AML-193 (cell line): ENCODE data around the gene KSR2.

Experiments
- DNase-seq, 2 experiments: peaks; one replicate each; lab custom pipeline; 2025; lab: John Stamatoyannopoulos, UW

KSR2 gene

DNA sequence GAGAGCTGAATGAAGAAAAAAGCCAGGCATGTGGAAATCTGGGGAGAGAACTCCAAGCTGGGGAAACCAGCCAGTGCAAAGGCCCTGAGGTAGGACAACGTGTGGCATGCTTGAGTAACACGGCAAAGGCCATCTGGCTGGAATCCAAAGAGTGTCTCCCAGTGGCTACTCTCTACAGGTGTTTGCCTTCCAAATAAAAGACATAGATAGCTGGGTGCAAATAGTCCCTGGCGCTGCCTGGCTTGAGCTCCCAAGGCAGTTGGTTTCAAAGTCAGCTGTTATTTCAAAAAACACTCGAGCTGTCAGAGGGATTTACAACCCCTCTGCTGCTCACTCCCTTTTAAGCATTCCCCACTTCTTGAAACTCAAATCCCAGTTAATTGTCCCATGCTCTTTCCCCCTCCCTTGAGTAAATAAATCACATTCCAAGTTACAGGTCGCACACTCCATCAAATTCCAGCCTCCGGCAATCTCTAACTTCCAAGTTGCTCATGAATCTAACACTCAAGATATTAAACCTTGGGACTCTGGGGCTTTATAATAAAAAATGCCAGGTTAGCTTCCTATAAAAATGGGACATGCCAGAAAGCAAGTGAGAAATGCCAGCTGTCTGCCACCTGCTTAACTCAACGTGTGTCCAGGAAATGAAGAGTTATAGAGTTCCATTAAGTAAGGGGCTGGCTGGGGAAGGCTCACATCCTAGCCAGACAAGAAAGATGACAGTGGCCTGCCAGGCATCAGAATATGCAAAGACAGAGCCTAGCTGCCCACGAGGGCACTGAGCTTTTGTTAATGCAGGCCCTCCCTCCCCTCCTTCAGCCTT is 473.7 kb downstream of the KSR2 start:
- DNase-seq, result no peak

DNA sequence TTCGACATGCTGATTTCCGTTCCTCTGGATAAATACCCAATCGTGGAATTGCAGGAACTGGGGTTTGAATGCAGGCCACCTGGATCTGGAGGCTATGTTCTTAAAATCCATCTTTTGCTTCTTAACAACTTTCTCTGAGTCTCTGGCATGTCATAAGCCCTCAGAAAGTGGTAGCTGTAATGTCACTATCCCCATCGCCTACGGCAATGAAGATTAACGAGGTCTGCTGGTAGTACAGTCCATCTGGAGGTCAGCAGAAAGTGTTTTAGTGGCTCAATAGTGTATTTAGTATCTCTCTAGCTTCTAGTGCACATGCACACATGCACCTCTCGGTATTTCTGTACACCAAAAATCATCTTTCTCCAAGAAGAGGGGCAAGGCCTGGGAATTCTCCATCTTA is 477.1 kb downstream of the KSR2 start:
- DNase-seq, result no peak

DNA sequence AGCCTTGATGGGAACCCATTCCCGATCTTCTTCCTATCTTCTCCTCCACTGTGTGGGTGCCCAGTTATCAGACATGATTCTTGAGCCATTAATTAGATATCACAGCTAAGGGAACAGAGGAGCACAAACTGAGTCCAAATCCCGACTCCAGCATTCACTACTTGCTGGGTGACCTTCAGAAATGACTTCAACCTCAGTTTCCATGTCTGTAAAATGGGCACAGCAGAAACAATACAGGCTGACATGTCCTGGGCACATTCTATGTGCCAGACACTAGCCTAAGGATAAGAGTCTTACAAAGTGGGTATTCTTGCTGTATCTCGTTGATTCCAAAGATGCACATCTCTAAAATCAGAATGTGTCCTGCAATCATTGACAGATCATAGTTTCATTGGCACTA is 478.7 kb downstream of the KSR2 start:
- no peak for DNase-seq

DNA sequence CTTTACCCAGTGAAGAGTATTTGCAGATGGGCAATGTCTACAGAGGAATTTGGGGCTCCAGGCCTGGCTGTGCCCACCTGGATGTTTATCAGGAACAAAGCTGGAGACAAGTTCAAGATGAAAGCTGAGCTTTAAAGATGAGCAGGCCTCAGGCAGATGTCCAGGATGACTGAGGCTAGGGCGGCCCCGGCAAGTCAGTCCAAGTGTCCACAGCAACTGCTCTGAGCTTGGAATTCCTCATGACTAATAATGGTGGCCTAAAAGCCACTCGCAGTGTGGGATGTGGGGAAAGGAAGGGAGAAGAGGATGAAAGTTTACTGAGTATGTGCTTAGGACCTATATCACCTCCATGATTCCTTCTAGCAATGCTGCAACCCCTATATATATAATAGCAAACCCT is 479.1 kb downstream of the KSR2 start:
- no peak for DNase-seq

DNA sequence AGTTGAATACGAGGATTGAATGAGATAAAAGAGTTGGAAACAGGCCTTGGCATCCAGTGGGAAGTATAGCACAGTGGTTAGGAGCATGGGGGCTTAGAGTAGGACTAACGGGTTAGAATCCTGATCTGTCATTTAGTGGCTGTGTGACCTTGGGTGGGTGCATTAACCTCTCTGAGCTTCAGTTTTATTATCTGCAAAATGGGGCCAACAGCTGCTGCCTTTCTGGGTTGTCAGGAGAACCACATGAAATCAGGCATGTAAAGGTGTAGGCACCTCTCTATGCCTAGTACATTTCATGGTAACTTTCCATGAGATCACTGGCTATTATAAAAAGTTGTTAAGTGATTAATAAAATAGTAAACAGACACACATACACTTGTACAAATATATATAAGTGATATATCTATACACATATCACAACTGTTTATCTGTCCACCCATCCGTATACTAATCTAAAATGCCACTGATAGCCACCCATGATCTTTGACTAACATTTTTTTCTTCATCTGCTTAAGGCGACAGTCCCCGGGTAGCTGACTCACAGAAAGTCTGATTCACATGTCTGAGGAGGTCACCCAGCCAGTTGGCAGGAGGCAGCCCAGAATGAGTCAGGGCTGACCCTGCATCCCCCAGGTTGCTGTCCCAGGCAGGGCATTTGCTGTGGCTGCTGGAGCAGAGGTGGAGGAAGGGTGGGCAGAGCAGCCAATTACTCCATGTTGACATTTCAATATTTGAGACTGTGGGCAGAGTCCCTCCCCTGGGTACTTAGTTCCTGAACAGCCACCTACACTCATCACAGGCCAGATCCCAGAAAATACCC is 481.7 kb downstream of the KSR2 start:
- no peak for DNase-seq

DNA sequence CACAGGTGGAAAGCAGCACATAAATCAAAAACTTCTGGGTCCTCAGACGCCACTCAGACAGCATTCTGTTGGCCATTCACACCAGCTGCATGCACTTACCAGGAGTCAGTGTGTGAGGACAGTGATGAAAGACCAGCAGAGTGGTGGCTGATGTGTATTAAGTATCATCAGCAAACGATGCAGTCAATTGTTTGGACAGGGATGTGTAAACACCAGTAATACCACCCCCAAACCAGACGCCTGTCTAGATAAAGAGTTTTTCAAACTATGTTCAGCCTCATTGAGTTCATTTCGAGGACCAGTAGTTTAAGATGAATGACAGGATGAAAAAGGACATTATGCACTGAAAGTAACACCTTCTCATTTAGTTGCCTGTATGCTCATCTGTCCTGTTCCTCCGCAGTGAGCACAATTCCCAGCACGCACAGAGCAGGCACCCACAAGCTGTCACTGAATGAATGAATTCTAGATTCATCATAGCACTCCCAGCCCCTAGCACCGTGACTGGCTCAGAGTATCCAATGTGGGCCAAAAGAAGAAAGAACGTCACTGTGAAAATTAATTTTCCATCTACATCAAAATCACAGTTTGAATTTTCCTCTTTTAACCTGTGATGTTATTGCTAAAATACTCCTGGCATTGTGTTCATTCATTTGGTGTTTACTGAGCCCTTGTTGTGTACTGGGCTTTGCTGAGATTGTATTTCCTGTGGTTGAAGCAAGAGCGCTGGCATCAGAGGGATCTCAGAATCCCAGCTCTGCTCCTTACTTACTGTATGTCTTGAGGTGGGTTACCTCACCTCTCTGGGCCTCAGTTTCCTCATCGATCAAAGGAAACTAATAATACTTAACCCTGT is 482.6 kb downstream of the KSR2 start:
- DNase-seq, result no peak

DNA sequence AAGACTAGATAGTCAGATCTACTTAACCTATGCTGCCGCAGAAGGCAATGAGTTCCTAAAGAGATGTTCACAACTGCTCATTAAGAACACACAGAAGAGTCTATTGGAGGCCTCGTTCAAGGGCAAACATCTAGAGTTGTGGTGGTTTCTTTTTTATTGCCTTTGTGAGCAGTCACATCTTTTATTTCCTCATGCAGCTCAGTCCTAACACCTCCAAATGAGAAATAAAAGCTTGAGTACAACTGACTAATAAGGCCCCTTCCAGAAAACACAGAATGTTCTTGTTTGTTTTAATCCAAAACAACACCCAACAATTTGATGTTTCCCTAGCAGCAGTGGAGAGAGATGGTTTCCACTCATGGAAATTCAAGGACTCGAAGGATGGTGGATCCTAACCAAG is 483.9 kb downstream of the KSR2 start:
- DNase-seq, result no peak

DNA sequence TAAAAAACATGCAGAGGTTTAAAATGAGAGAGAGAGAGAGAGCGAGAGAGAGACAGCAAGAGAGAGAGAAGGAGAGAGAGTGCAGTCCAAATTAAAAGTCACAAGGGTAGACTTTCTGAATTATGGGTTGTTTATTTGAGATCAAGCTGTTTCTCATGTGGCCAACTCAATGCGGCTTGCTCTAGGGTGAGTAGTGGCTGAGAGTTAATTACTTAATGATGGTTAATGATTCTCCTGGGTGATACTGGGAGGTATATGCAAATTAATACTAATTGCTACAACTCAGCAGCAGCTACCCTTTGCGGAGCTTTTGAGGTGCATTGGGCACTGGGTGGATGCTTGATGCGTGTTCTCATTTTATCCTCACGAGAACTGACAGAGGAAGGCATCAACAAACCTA is 485.3 kb downstream of the KSR2 start:
- DNase-seq, result no peak

DNA sequence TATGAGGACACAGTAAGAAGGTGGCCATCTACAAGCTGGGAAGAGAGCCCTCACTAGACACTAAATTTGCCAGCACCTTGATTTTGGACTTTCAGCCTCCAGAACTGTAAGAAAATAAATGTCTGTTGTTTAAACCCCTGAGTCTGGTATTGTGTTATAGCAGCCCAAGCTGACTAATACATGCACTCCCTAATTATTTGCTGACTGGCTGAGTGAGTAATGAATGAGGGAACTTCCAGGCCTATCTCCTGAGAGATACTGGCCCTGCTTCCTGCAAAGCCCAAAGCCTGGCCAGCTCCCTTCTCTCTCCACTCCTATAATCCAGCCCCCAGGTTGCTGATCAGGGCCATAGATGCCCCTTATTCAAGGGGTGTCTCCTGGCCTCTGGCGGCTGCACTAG is 487.3 kb downstream of the KSR2 start:
- no peak for DNase-seq

DNA sequence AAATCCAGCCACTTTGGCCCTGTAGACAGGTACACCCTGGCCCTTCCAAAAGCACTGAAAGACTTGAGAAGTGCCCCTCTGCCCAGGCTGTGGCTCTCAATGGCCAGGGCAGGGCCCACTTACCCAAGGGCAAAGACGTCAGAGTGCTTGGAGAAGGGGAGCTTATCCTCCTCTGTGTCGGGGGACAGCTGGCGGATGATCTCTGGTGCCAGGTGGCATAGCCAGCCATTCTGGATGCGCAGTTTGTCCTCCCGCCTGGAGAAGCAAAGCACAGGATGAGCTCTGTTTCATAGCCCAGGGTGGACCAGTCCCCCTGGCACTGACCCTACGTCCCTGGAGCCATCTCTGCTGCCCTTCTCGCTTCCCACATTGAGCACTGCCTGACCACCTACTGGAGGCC is 492.4 kb downstream of the KSR2 start:
- no peak for DNase-seq

DNA sequence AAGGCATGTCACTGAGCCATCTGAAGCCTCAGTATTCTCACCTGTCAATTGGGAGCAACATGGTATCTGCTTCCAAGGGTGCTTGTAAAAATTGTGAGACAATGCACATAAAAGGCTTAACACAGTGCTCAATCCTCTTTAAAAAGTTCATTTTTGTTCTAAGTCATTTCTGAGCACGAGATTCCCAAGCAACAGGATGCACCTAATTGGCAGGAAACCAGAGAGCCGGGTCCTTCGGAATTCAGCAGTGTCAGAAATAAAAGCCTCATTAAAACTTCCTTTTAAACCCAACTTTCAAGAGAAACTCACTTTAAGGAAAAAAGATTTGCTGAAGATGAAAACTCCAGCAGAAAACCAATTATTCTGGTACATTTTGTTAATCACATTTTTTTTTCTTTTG is 494.9 kb downstream of the KSR2 start:
- DNase-seq, result no peak

DNA sequence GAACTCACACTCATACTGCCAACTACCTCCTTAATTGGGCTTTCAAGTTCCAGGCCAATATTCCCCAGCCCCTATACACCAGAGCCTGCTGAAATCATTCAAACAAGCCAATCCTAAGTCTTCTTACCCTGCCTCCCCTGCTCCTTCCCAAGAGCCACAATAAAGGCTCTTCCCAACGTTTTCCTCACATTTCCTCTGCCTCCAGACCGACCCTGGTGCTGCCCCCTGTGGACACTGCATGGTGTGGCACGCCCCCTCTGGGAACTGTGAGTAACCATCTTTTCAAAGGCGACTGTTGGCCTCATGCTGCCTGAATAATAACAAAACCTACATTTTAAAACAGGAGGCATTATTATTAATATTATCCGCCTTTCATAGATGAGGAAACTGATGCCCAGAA is 495.8 kb downstream of the KSR2 start:
- no peak for DNase-seq

DNA sequence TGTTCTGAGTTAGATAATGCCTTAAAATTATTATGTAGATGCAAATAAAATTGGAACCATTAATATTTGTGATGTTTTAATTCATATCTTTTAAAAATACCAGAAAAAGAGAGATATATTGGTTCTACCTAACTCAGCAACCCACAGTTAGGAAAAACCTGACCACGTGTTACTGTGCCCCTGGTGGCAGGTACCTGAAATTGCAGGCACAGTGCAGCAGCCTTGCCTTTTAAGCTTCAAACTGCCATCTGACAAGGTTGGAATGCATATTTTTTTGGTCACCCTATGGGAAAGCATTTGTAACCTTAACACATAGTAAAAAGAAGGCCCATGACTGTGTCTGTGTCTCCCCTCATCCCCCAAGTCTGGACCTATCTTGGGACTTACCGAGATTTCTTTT is 498.0 kb downstream of the KSR2 start:
- DNase-seq, result no peak

DNA sequence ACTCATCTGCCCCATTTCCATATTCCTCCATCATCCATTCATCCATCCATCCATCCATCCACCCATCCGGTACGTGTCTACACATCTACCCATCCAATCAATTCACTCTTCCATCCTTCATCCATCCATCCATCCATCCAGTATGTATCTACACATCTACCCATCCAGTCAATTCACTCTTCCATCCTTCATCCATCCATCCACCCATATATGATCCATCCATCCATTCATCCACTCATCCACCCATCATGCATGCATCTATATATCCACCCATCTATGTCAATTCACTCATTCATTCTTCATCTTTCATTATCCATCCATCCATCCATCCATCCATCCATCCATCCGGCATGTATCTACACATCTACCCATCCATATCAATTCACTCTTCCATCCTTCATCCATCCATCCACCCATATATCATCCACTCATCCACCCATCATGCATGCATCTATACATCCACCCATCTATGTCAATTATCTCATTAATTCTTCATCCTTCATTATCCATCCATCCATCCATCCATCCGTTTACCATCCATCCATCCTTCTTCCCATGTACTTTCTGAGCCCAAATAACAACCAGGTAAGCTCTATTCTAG is 498.8 kb downstream of the KSR2 start:
- DNase-seq, result no peak

DNA sequence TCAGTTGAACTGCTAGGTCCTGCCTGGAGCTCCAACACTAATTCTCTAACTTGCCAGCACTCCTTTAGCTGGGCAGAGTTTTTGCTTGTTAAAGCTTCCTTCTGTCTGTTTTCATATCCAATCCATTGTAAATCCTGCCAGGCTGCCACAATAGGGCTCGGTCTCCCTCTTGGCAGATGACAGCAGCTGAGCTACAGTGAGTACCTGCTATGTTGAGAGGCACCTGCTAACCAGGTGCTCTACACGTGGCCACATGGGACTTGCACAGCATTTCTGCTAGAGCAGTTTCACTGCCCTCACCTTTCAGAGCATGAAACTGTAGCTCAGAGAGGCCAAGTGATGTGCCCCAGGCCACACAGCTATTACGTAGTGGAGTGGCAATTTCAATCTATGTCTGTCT is 500.8 kb downstream of the KSR2 start:
- no peak for DNase-seq

DNA sequence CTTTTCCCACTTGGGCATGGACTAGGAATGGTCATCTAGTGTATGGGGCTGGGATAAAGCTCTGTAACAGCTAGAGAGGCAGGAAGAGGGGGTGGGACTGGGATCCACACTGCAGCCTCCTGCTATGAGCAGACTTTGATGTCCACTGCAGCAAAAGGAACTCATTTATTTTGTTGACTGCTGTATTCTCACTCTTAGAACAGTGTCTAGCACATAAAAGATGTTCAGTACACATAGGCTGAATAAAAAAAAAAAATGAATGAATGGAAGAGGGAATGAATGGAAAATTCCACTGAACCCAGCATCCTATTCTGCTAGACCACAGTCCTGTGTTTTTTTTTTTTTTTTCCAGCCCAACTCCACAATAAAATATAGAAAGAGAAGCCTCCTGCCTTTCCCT is 501.2 kb downstream of the KSR2 start:
- no peak for DNase-seq

DNA sequence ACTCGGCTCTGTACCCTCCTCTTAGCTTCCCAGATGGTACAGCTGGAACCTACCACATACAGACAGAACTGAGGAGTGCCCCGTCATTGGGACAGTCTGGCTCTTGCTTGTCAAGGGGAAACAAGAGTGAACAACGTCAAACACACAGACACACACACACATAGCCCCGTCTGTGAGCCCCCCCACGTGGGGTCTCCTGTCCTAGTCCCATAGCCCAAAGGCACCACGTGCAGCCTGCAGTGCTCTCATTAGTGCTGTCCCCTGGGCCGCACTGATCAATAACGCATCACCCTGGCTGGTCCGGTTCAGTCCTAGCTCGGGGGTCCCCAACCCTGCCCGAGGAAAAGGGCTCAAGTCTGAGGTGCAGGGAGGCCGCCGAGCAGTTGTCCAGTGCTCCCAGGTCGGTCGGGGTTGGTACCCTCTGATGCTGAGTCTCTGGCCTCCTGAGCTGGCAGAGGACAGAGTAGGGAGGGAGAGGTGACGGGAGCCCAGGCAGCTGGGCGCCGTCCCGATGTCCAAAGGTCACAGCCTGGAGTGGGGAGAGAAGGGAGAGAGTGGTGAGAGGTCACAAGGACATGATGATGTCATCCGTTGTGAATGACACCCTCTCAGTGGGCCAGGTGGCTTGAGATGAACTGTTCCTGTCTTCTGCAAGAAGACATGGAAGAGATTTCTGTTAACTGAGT is 502.0 kb downstream of the KSR2 start:
- DNase-seq, result no peak

DNA sequence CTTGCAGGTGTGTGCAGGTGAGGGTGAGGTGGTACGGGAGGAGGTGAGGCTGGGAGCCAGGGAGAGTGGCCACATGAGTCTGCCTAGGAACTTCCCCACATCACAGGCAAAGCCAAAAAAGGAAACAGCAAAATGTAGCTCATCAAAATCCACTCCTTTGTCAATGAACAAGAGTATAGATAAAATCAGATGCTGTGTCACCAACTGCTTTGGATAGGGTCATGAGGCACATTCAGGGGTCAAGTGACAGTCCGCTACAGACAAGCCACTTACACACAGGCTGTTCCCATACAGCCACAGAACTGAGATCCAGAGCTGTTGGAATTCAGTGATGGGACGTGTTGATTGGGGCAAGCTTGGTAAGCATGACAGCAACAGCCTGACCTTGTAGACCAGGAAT is 507.1 kb downstream of the KSR2 start:
- no peak for DNase-seq

DNA sequence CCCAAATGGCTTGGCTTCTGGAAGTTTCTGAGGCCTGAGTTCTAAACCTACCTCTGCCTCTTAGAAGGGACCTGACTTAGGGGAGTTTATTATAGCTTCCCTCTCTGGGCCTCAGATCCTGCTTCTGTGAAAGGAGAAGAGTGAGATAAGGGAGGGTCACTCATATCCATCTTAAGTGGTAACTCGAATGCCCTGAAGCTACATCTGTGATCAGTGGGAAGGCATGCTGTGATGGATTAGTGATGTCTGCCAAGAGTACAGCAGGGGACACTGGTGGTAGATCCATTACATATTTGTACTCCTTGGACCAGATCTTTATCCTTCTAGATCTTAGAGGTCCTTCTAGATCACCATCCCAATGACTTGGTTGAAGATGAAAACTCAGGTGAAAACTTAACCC is 509.6 kb downstream of the KSR2 start:
- no peak for DNase-seq

DNA sequence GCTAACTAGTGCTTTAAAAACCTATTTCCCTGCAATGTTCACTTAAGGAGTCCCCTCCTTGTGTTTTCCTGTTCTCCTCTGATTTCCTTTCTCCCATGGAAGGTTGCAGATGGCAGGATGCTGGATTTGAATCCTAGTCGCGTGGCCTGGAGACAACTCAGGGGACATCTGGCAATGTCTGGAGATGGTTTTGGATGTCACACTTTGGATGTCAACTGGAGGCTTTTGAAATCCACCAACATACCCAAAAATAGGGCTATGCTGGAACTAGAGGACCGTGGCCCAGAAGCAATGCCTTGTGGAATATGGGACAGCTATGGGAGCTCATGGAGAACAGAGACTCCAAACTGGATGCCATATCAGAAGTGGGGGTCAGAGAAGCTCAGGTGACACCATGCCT is 511.6 kb downstream of the KSR2 start:
- no peak for DNase-seq

DNA sequence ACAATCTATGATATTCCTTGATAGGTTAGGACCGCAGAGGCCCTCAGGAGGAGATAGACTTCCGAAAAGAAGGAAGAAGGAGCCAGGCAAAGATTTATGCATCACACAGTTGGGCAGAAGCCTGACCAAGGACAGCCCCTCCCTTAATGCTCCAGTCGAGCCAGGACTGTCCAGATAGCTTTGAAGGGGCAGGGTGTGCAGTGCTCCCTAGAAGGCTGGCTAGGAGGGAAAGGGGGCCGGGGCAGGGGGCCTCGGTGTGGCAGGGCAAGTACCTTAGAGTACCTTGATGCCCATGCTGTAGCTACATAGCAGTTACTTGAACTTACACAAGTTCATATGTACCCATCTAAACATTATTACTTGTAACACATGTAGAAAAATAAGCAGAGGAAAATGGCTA is 512.7 kb downstream of the KSR2 start:
- DNase-seq, result no peak

DNA sequence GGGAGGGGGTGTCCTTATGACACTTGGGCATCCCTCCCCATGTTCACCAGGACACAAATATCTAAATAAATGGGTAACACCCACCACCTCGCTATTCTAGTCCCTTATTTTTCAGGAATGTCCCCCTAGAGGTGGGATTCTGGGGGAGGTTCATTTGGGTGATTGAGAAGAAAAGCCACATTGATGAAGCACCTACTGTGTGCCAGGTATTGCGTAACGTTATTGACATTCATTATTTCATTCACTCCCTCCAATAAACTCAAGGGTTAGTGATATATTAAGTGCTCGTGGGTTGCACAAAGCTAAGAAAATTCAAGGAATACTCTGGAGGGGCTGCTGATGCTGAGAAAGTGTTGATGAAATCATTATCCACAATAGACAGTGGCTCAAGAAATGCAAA is 514.8 kb downstream of the KSR2 start:
- DNase-seq, result no peak
